Inflammatory macrophage (primary cell): ENCODE measurements around the gene STAG1.
"Not testable (repeated sequence)": the region's sequence is repeated elsewhere in the genome, so short reads cannot be mapped to it uniquely, and the experiment has no call there.

Source experiments
- DNase-seq, 2 donors: peaks; one replicate each; pipeline ENCODE4 v3.0.0-alpha.2; 2020 to 2022
- total RNA-seq, 18 experiments: gene quantifications; one replicate each; lab custom pipeline; 2026; ENCODE audit warnings: mixed read lengths in 6 of 18, inconsistent platforms in 2 of 18; lab: John Stamatoyannopoulos, UW

The STAG1 gene
- total RNA-seq, result 40.7 to 86.4 (median 74.7) reads per million in 18 experiments

GRCh38 chr3:136752172-136752421, at the start of gene STAG1:
Gene STAG1, minus strand, starts transcription at chr3:136752378. Its CDS starts 121,480 bp downstream, at chr3:136630898.
- no peak for DNase-seq

- not testable (repeated sequence) for DNase-seq
Observed at GRCh38 chr3:136801146-136801545, 49.0 kb upstream of the STAG1 start.

GRCh38 chr3:136792556-136793330, 40.6 kb upstream of the STAG1 start:
- no peak for DNase-seq

- no peak for DNase-seq
Observed at GRCh38 chr3:136790786-136791185, 38.6 kb upstream of the STAG1 start.

GRCh38 chr3:136789976-136790375, 37.8 kb upstream of the STAG1 start:
- DNase-seq, result peak in 1 of 2 donors; percentile 1

GRCh38 chr3:136788154-136788553, 36.0 kb upstream of the STAG1 start:
- DNase-seq, result no peak

- DNase-seq, result peak; percentile 33 to 45
Observed at GRCh38 chr3:136787349-136787748, 35.2 kb upstream of the STAG1 start.

GRCh38 chr3:136783708-136784191, 31.6 kb upstream of the STAG1 start:
- DNase-seq, result no peak

- DNase-seq, result no peak
Observed at GRCh38 chr3:136780741-136781140, 28.6 kb upstream of the STAG1 start.

- DNase-seq, result no peak
Observed at GRCh38 chr3:136778865-136779264, 26.7 kb upstream of the STAG1 start.

GRCh38 chr3:136772709-136773108, 20.5 kb upstream of the STAG1 start:
- no peak for DNase-seq

- DNase-seq, result peak; percentile 69 to 91
Observed at GRCh38 chr3:136758160-136759102, 6.3 kb upstream of the STAG1 start.

- no peak for DNase-seq
Observed at GRCh38 chr3:136755192-136755591, 3.0 kb upstream of the STAG1 start.

GRCh38 chr3:136753326-136753939, 1.3 kb upstream of the STAG1 start:
- DNase-seq, result peak; percentile 6 to 27

- DNase-seq, result peak; percentile 99
Observed at GRCh38 chr3:136752422-136753325, 496 bp upstream of the STAG1 start.

GRCh38 chr3:136751316-136752171, 634 bp downstream of the STAG1 start:
- peak; percentile 46 to 64 for DNase-seq

- DNase-seq, result peak in 1 of 2 donors; percentile 11
Observed at GRCh38 chr3:136750897-136751315, 1.3 kb downstream of the STAG1 start.

- DNase-seq, result no peak
Observed at GRCh38 chr3:136750209-136750896, 1.8 kb downstream of the STAG1 start.

- DNase-seq, result not testable (repeated sequence)
Observed at GRCh38 chr3:136749602-136750001, 2.6 kb downstream of the STAG1 start.

GRCh38 chr3:136749091-136749490, 3.1 kb downstream of the STAG1 start:
- DNase-seq, result no peak
